Panc1 (cell line): ENCODE measurements around the gene SGPL1. TPM values are rescaled to one million over a fixed set of nuclear protein-coding genes. Genes with fewer than 3 reads are reported as not detected.

Experiments used
- ATAC-seq: fragments of 200-7000 bp; cut with Tn5 transposase; 2 replicates; pipeline ENCODE4 v1.9.1; 2020; ENCODE audit warnings: mild to moderate bottlenecking, moderate library complexity
- BruUV-seq: library from RNA; stranded (reverse); fragments of 400-500 nt; replicated peaks from 2 replicates; lab custom pipeline; 2021; lab: Mats Ljungman, UMichigan
- CTCF ChIA-PET: fragments of 300-600 bp; sonication (Branson Sonifier 250); formaldehyde crosslinking; loops from one replicate; lab custom pipeline; 2022; ENCODE audit warnings: antibody characterized with exemption; lab: Charles Lee
- POLR2A ChIA-PET: fragments of 300-600 bp; sonication (Branson Sonifier 250); formaldehyde crosslinking; loops from one replicate; lab custom pipeline; 2022; ENCODE audit warnings: antibody characterized with exemption; lab: Charles Lee
- DNase-seq: peaks from one replicate; pipeline ENCODE4 v3.0.0-alpha.2; 2010; ENCODE audit warnings: low read depth, low spot score
- H3K27ac ChIP-seq: 2 replicates; pipeline ENCODE4 v1.5.1; 2011; ENCODE audit warnings: mild to moderate bottlenecking, low read length, inconsistent platforms
- H3K27me3 ChIP-seq: fragments of 200-500 bp; sonication (Bioruptor generic); 2 replicates; pipeline ENCODE4 v1.6.0; 2014; ENCODE audit warnings: low read length, inconsistent platforms; ENCODE audit not compliant: control insufficient read depth, insufficient read depth
- H3K36me3 ChIP-seq: fragments of 200-500 bp; sonication (Bioruptor generic); 2 replicates; pipeline ENCODE4 v1.5.1; 2014; ENCODE audit warnings: inconsistent platforms, mild to moderate bottlenecking, low read length, moderate library complexity; ENCODE audit not compliant: control insufficient read depth, insufficient read depth
- H3K4me1 ChIP-seq: 2 replicates; pipeline ENCODE4 v1.5.1; 2011; ENCODE audit warnings: inconsistent platforms, mild to moderate bottlenecking, low read length, moderate library complexity; ENCODE audit not compliant: control insufficient read depth, insufficient read depth
- H3K4me3 ChIP-seq, 2 experiments: 2 replicates each; pipeline ENCODE4 v1.5.1; 2011 to 2012; ENCODE audit warnings: low read depth in 2 of 2, low read length in 2 of 2, mild to moderate bottlenecking in 2 of 2, inconsistent platforms in 1 of 2, moderate library complexity in 1 of 2
- H3K9me3 ChIP-seq: fragments of 200-500 bp; sonication (Bioruptor generic); 2 replicates; pipeline ENCODE4 v1.5.1; 2014; ENCODE audit warnings: low read depth, mild to moderate bottlenecking, inconsistent platforms, low read length, moderate library complexity; ENCODE audit not compliant: control insufficient read depth, insufficient read depth
- CTCF ChIP-seq: fragments of 450-650 bp; IDR thresholded peaks from 2 replicates; pipeline ENCODE4 v1.5.1; 2017; ENCODE audit warnings: mild to moderate bottlenecking
- POLR2AphosphoS5 ChIP-seq: IDR thresholded peaks from 2 replicates; pipeline ENCODE4 v1.6.1; 2012; ENCODE audit warnings: mild to moderate bottlenecking, low read depth, low read length, moderate library complexity
- REST ChIP-seq, 2 experiments: IDR thresholded peaks; 2 replicates each; pipeline ENCODE4 v1.6.1; 2011 to 2012; ENCODE audit warnings: low read depth in 2 of 2, control low read depth in 1 of 2, low read length in 1 of 2, mild to moderate bottlenecking in 1 of 2, moderate library complexity in 1 of 2; ENCODE audit not compliant: insufficient read depth in 1 of 2
- SIN3A ChIP-seq: IDR thresholded peaks from 2 replicates; pipeline ENCODE4 v1.6.1; 2012; ENCODE audit warnings: low read depth, mild to moderate bottlenecking, low read length, moderate library complexity, borderline replicate concordance; ENCODE audit not compliant: insufficient read depth
- TCF7L2 ChIP-seq: IDR thresholded peaks from 2 replicates; pipeline ENCODE4 v1.6.1; 2011; ENCODE audit warnings: mild to moderate bottlenecking, low read depth, low read length, inconsistent platforms
- in situ Hi-C: cut with HindIII; loops from 2 replicates; pipeline ENCODE4 v1.10.0; 2016; ENCODE audit warnings: low sequenced_read_pairs, low pct_unique_long_range_greater_than_20kb
- intact Hi-C: fragments of 100-400 bp; cut with micrococcal nuclease; formaldehyde crosslinking; loops from one replicate; pipeline ENCODE4 v1.10.0; 2022; ENCODE audit not compliant: unreplicated experiment
- total RNA-seq: library from RNA; stranded (reverse); gene quantifications from one replicate; pipeline ENCODE4 v1.2.1, GENCODE V29; 2021; ENCODE audit not compliant: unreplicated experiment

The SGPL1 gene
- total RNA-seq, 1 experiment from 2014 or later, result 103 TPM

DNA sequence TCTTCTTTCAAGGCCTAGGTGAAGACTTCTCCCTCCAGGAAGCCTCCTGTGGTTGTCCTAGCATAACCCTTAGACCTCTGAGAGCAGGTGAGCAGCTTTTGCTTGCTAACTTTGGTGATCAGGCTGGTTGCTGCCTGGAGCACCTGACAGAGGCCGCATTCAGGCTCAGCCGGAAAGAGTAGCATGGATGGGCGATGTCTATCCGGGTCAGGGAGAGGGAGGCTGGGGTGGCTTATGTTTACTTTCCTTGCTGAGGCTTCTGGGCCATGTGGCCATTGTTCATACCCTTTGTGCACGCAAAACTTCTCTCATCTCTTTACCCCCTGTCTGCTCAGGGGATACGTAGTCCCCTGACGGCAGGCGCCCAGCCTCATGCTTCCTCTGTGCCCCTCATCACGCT lies 100.1 kb downstream of the SGPL1 start:
- ATAC-seq (no peak), DNase-seq (no peak)
- intact Hi-C loops (no loop called here), in situ Hi-C loops (no loop called here)
- Histone ChIP-seq H3K36me3 (no peaks in the 10 kb centered on the region), H3K27ac (no peak overlapping the region), H3K4me3 (no peak overlapping the region), H3K27me3 (peaks cover 8% of the 10 kb centered on the region), H3K4me1 (no peaks in the 10 kb centered on the region), H3K9me3 (no peaks in the 10 kb centered on the region)
- TF ChIP-seq SIN3A (no peak), TCF7L2 (no peak), REST (IDR thresholded peaks at IDR 0.05; ENCODE audit: insufficient read depth in 1 of 2, low read depth in 2 of 2, low read length in 1 of 2) (no peak), POLR2AphosphoS5 (no peak), CTCF (no peak)
- CTCF ChIA-PET, result no interaction called here
- no TSS peak for BruUV-seq
- POLR2A ChIA-PET, result no interaction called here

DNA sequence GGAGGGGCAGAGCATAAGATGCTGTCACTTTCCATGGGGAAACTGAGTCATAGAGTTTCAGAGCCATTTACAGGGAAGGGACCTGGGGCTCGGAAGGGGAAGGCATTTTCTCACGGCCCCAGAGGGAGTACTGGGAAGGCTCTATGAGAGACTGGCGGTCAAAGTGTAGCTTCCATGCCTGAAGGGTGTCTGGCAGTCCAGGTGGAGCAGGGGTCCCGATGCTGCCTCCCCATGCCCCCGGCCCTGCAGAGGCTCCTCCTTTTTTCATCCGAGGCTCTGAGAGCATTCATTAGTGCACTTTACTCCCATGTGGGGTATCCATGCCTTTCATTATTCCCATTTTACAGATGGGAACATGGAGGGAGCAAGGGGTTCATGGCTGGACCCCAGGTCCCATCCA lies 100.5 kb downstream of the SGPL1 start:
- peaks cover 8% of the 10 kb centered on the region for H3K27me3 ChIP-seq
- POLR2A ChIA-PET, result no interaction called here
- intact Hi-C loops, result no loop called here

More for the DNA sequence above, 100.5 kb downstream of the SGPL1 start:
- in situ Hi-C loops, result no loop called here
- Histone ChIP-seq H3K36me3 (no peaks in the 10 kb centered on the region), H3K27ac (no peak overlapping the region), H3K4me1 (no peaks in the 10 kb centered on the region), H3K9me3 (no peaks in the 10 kb centered on the region), H3K4me3 (no peak overlapping the region)
- TF ChIP-seq POLR2AphosphoS5 (no peak), REST (IDR thresholded peaks at IDR 0.05; ENCODE audit: insufficient read depth in 1 of 2, low read depth in 2 of 2, low read length in 1 of 2) (no peak), CTCF (no peak), SIN3A (no peak), TCF7L2 (no peak)
- no peak for ATAC-seq
- BruUV-seq, result no TSS peak
- CTCF ChIA-PET, result no interaction called here
- DNase-seq, result no peak
